NCI-H1930 (cell line): Measurements from ENCODE around the gene FES.

Experiments used
- DNase-seq, 2 experiments: peaks; one replicate each; lab custom pipeline; 2025; lab: John Stamatoyannopoulos, UW

Gene FES

GRCh38 chr15:90876046-90876445 is 8.3 kb upstream of the FES start:
- no peak for DNase-seq

- no peak for DNase-seq
Measured at GRCh38 chr15:90876512-90877170, 7.7 kb upstream of the FES start.

GRCh38 chr15:90877315-90877714 is 7.0 kb upstream of the FES start:
- no peak for DNase-seq

GRCh38 chr15:90877996-90878395 is 6.3 kb upstream of the FES start:
- no peak for DNase-seq

GRCh38 chr15:90878660-90879059 is 5.6 kb upstream of the FES start:
- no peak for DNase-seq

GRCh38 chr15:90879730-90880366 is 4.5 kb upstream of the FES start:
- no peak for DNase-seq

GRCh38 chr15:90880381-90881145 is 3.7 kb upstream of the FES start:
- DNase-seq: no peak

GRCh38 chr15:90881181-90881977 is 2.9 kb upstream of the FES start:
- no peak for DNase-seq

- no peak for DNase-seq
Measured at GRCh38 chr15:90881978-90882721, 2.2 kb upstream of the FES start.

- DNase-seq: no peak
Measured at GRCh38 chr15:90882781-90883525, 1.4 kb upstream of the FES start.

GRCh38 chr15:90883526-90883975 is 753 bp upstream of the FES start:
- no peak for DNase-seq

GRCh38 chr15:90884719-90885431 is 571 bp downstream of the FES start:
- DNase-seq: no peak

- DNase-seq: peak in 1 of 2 experiments; percentile 8
Measured at GRCh38 chr15:90885432-90886290, 1.4 kb downstream of the FES start.

- DNase-seq: no peak
Measured at GRCh38 chr15:90886291-90886614, 1.9 kb downstream of the FES start.

GRCh38 chr15:90887037-90887481 is 2.8 kb downstream of the FES start:
- DNase-seq: no peak

- no peak for DNase-seq
Measured at GRCh38 chr15:90889313-90889730, 5.0 kb downstream of the FES start.

- DNase-seq: no peak
Measured at GRCh38 chr15:90889736-90890456, 5.6 kb downstream of the FES start.

- no peak for DNase-seq
Measured at GRCh38 chr15:90890839-90891238, 6.5 kb downstream of the FES start.
